Measurements from ENCODE around the gene ADGRD2. TPM values are rescaled to one million over a fixed set of nuclear protein-coding genes. Genes with fewer than 3 reads are reported as not detected.

The ADGRD2 gene
- total RNA-seq, 1 experiment from 2014 or later, result not detected

GRCh38 chr9:124428751-124429529, 21.3 kb upstream of the ADGRD2 start:
- in situ Hi-C loops (cut with HindIII; ENCODE audit: low pct_unique_long_range_greater_than_20kb, low sequenced_read_pairs), result no loop called here
- no peak for DNase-seq (ENCODE audit: low read depth)

- DNase-seq (ENCODE audit: low read depth), result no peak
- in situ Hi-C loops (cut with HindIII; ENCODE audit: low pct_unique_long_range_greater_than_20kb, low sequenced_read_pairs), result no loop called here
Observed at GRCh38 chr9:124429530-124429867, 20.8 kb upstream of the ADGRD2 start.

- no peak for DNase-seq (ENCODE audit: low read depth)
- in situ Hi-C loops (cut with HindIII; ENCODE audit: low pct_unique_long_range_greater_than_20kb, low sequenced_read_pairs), result no loop called here
Observed at GRCh38 chr9:124436320-124436719, 13.9 kb upstream of the ADGRD2 start.

GRCh38 chr9:124437086-124437485, 13.2 kb upstream of the ADGRD2 start:
- in situ Hi-C loops (cut with HindIII; ENCODE audit: low pct_unique_long_range_greater_than_20kb, low sequenced_read_pairs), result no loop called here
- no peak for DNase-seq (ENCODE audit: low read depth)

- no peak for DNase-seq (ENCODE audit: low read depth)
- in situ Hi-C loops (cut with HindIII; ENCODE audit: low pct_unique_long_range_greater_than_20kb, low sequenced_read_pairs), result no loop called here
Observed at GRCh38 chr9:124438091-124438490, 12.2 kb upstream of the ADGRD2 start.

GRCh38 chr9:124439086-124439485, 11.2 kb upstream of the ADGRD2 start:
- DNase-seq (ENCODE audit: low read depth), result no peak
- in situ Hi-C loops (cut with HindIII; ENCODE audit: low pct_unique_long_range_greater_than_20kb, low sequenced_read_pairs), result no loop called here

- in situ Hi-C loops (cut with HindIII; ENCODE audit: low pct_unique_long_range_greater_than_20kb, low sequenced_read_pairs), result no loop called here
- no peak for DNase-seq (ENCODE audit: low read depth)
Observed at GRCh38 chr9:124439686-124440243, 10.5 kb upstream of the ADGRD2 start.

- DNase-seq (ENCODE audit: low read depth), result no peak
- in situ Hi-C loops (cut with HindIII; ENCODE audit: low pct_unique_long_range_greater_than_20kb, low sequenced_read_pairs), result no loop called here
Observed at GRCh38 chr9:124440786-124441185, 9.5 kb upstream of the ADGRD2 start.

GRCh38 chr9:124441291-124441690, 9.0 kb upstream of the ADGRD2 start:
- in situ Hi-C loops (cut with HindIII; ENCODE audit: low pct_unique_long_range_greater_than_20kb, low sequenced_read_pairs), result no loop called here

GRCh38 chr9:124442379-124442778, 7.9 kb upstream of the ADGRD2 start:
- peak; percentile 8 for DNase-seq (ENCODE audit: low read depth)
- in situ Hi-C loops (cut with HindIII; ENCODE audit: low pct_unique_long_range_greater_than_20kb, low sequenced_read_pairs), result no loop called here

More at GRCh38 chr9:124441291-124441690, 9.0 kb upstream of the ADGRD2 start:
- DNase-seq (ENCODE audit: low read depth), result no peak

- in situ Hi-C loops (cut with HindIII; ENCODE audit: low pct_unique_long_range_greater_than_20kb, low sequenced_read_pairs), result no loop called here
- no peak for DNase-seq (ENCODE audit: low read depth)
Observed at GRCh38 chr9:124442826-124443225, 7.4 kb upstream of the ADGRD2 start.

GRCh38 chr9:124443625-124444024, 6.6 kb upstream of the ADGRD2 start:
- DNase-seq (ENCODE audit: low read depth), result no peak
- in situ Hi-C loops (cut with HindIII; ENCODE audit: low pct_unique_long_range_greater_than_20kb, low sequenced_read_pairs), result no loop called here

GRCh38 chr9:124444166-124444565, 6.1 kb upstream of the ADGRD2 start:
- DNase-seq (ENCODE audit: low read depth), result no peak
- in situ Hi-C loops (cut with HindIII; ENCODE audit: low pct_unique_long_range_greater_than_20kb, low sequenced_read_pairs), result no loop called here

GRCh38 chr9:124447297-124447661, 3.0 kb upstream of the ADGRD2 start:
- DNase-seq (ENCODE audit: low read depth), result no peak
- in situ Hi-C loops (cut with HindIII; ENCODE audit: low pct_unique_long_range_greater_than_20kb, low sequenced_read_pairs), result no loop called here

- in situ Hi-C loops (cut with HindIII; ENCODE audit: low pct_unique_long_range_greater_than_20kb, low sequenced_read_pairs), result no loop called here
- DNase-seq (ENCODE audit: low read depth), result no peak
Observed at GRCh38 chr9:124448019-124448418, 2.2 kb upstream of the ADGRD2 start.

GRCh38 chr9:124449381-124450151, 685 bp upstream of the ADGRD2 start:
- no peak for DNase-seq (ENCODE audit: low read depth)
- in situ Hi-C loops (cut with HindIII; ENCODE audit: low pct_unique_long_range_greater_than_20kb, low sequenced_read_pairs), result no loop called here

GRCh38 chr9:124450931-124451661, 845 bp downstream of the ADGRD2 start:
- DNase-seq (ENCODE audit: low read depth), result no peak
- in situ Hi-C loops (cut with HindIII; ENCODE audit: low pct_unique_long_range_greater_than_20kb, low sequenced_read_pairs), result no loop called here

- in situ Hi-C loops (cut with HindIII; ENCODE audit: low pct_unique_long_range_greater_than_20kb, low sequenced_read_pairs), result no loop called here
- DNase-seq (ENCODE audit: low read depth), result no peak
Observed at GRCh38 chr9:124452326-124452725, 2.1 kb downstream of the ADGRD2 start.
